T-helper 2 cell treated with Interferon-gamma antibody and Interleukin-4, amounts not matched to agents 5 μg/mL and 100 μg/mL, for 36 hours (primary cell): ENCODE data around the gene PPM1L.
A peak's percentile ranks its signal among the peaks of the same experiment; 100 is the strongest.
"Not testable (repeated sequence)": the region's sequence is repeated elsewhere in the genome, so short reads cannot be mapped to it uniquely, and the experiment has no call there.

Source experiments
- DNase-seq: peaks from one replicate; pipeline ENCODE4 v3.0.0; 2021; ENCODE audit warnings: low spot score
- H3K27ac Mint-ChIP-seq: one replicate; pipeline ENCODE4 v1.8.0; 2021; ENCODE audit warnings: mild to moderate bottlenecking, mixed read lengths
- H3K27me3 Mint-ChIP-seq: one replicate; pipeline ENCODE4 v1.8.0; 2021; ENCODE audit warnings: low read depth, mixed read lengths
- H3K36me3 Mint-ChIP-seq: one replicate; pipeline ENCODE4 v1.8.0; 2021; ENCODE audit warnings: low read depth, mixed read lengths
- H3K4me1 Mint-ChIP-seq: one replicate; pipeline ENCODE4 v1.8.0; 2021; ENCODE audit warnings: low read depth, mixed read lengths
- H3K4me3 Mint-ChIP-seq: one replicate; pipeline ENCODE4 v1.8.0; 2022; ENCODE audit warnings: mild to moderate bottlenecking, moderate library complexity, mixed read lengths
- H3K9me3 Mint-ChIP-seq: one replicate; pipeline ENCODE4 v1.8.0; 2021; ENCODE audit warnings: mixed read lengths

The PPM1L gene

DNA sequence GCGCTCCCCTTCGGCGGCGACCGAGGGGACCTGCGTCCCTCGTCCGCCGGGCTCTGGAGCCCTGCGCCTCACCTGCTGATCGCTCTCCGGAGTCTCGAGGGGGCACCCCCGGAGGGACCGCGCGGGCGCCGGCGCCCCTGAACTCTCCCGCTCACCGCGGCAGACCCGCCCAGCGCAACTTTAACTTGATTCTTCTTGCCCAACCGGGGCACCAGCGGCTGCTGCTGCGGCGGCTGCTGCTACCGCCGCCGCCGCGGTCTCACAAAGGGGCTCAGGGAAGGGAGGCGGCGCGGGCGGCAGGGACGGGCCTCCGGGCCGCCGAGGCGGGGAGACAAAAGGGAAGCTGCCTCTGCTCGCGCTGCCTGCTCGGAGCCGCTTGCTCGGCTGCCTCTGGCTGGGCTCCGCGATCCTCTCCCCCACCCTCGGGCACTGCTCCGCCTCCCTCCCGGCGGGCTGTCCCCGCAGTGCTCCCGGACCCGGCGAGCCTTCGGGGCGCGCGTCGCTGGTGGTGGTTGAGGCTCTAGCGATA, at the start of gene PPM1L:
Gene PPM1L, plus strand, starts transcription at position 456 of the 529 bp plus-strand sequence.
- no peak for DNase-seq

GRCh38 chr3:160707187-160707794, 48.7 kb upstream of the PPM1L start:
- no peak for DNase-seq
- Mint-ChIP-seq H3K4me3 (no peak overlapping the region), H3K4me1 (no peaks in the 10 kb centered on the region), H3K27ac (no peak overlapping the region), H3K36me3 (no peaks in the 10 kb centered on the region), H3K27me3 (peaks cover 28% of the 10 kb centered on the region), H3K9me3 (no peaks in the 10 kb centered on the region)

More for the DNA sequence above, at the start of gene PPM1L:
- Mint-ChIP-seq H3K9me3 (no peaks in the 10 kb centered on the region), H3K27ac (peak within 1 kb of the TSS; percentile 96), H3K4me3 (peak within 1 kb of the TSS; percentile 90), H3K4me1 (peaks cover 24% of the 10 kb centered on the region), H3K36me3 (no peaks in the 10 kb centered on the region), H3K27me3 (peaks cover 54% of the 10 kb centered on the region)

DNA sequence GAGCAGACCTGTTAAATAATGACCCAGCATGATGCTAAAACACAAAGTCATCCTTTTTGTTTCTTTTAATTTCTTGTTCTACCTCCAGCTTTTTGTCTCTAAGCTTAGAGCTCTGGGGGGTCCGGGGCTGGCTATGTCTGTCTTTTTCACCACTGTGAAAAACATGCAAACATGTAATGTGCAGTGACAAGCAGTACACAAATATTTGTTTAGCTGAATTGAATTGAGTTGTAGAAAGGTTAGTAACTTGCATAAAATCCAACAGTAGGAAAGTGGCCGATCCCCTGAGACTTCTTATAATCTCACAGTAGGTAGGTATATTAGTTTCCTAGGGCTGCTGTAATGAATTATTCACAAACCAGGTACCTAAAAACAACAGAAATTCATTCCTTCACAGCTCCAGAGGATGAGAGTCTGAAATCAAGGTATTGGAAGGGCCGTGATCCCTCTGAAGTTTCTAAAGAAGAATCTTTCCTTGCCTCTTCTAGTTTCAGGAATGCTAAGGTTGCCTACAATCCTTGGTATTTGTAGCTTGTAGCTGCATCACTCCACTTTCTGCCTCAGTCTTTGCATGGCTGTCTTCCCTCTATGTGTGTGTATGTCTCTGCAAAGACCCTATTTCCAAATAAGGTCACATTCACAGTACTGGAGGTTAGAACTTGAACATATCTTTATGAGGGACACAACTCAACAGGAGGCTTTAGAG, 46.4 kb upstream of the PPM1L start:
- Mint-ChIP-seq H3K9me3 (no peaks in the 10 kb centered on the region), H3K4me3 (no peak overlapping the region), H3K27me3 (peaks cover 23% of the 10 kb centered on the region), H3K4me1 (no peaks in the 10 kb centered on the region), H3K36me3 (no peaks in the 10 kb centered on the region), H3K27ac (no peak overlapping the region)
- DNase-seq = no peak

DNA sequence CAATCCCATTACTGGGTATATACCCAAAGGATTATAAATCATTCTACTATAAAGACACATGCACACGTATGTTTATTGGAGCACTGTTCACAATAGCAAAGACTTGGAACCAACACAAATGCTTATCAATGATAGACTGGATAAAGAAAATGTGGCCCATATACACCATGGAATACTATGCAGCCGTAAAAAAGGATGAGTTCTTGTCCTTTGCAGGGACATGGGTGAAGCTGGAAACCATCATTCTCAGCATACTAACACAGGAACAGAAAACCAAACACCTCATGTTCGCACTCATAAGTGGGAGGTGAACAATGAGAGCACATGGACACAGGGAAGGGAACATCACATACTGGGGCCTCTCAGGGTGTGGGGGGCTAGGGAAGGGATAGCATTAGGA, 42.9 kb upstream of the PPM1L start:
- not testable (repeated sequence) for H3K27ac Mint-ChIP-seq, H3K9me3 Mint-ChIP-seq, H3K4me3 Mint-ChIP-seq, DNase-seq, H3K4me1 Mint-ChIP-seq, H3K36me3 Mint-ChIP-seq
- H3K27me3 Mint-ChIP-seq = peaks cover 20% of the 10 kb centered on the region

- Mint-ChIP-seq H3K27ac (no peak overlapping the region), H3K9me3 (no peaks in the 10 kb centered on the region), H3K36me3 (no peaks in the 10 kb centered on the region), H3K27me3 (peaks cover 6% of the 10 kb centered on the region), H3K4me3 (no peak overlapping the region), H3K4me1 (no peaks in the 10 kb centered on the region)
- DNase-seq = no peak
Observed at GRCh38 chr3:160719710-160720109, 36.3 kb upstream of the PPM1L start.

DNA sequence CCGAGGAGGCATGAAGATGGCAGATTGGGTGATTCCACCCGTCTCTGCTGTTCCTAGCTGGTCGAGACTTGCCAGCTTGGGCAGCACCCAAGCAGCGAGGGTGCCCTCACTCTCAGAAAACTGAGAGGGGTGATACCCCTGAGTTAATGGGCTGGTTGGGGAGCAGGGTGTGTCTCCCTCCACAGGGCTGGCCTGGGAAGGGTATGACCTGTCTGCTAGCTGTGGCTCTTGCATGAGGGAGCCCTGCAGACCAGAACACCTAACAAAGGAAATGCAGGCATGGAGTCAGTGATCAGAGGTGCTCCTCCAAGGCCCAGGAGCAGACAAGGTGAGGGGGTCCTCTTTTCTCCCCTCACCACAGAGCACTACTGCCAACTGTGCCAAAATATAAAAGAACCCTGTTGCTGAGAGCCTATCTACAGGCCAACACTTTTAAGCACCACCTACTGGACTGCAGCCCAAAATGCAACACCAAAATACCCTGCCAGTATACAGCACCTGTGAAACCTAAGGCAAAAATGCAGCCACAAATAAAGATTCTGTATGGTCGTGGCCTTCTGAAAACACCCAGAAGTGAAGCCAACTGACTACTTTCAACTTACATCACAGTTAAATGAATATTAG, 35.8 kb upstream of the PPM1L start:
- Mint-ChIP-seq H3K27ac (no peak overlapping the region), H3K9me3 (no peaks in the 10 kb centered on the region), H3K36me3 (no peaks in the 10 kb centered on the region), H3K4me3 (no peak overlapping the region), H3K4me1 (no peaks in the 10 kb centered on the region), H3K27me3 (peaks cover 6% of the 10 kb centered on the region)
- no peak for DNase-seq

DNA sequence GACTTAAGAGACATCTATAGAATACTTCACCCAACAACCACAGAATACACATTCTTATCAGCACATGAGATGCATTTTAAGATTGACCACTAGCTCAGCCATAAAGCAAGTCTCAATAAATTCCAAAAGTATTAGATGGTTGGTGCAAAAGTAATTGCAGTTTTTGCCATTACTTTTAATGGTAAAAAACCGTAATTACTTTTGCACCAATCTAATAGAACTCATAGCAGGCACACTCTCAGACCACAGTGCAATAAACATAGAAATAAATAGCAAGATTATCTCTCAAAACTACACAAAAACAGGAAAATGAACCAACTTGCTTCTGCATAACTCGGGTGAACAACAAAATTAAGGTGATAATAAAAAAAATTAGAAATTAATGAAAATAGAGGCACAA, 33.7 kb upstream of the PPM1L start:
- no peak overlapping the region for H3K27ac Mint-ChIP-seq
- no peaks in the 10 kb centered on the region for H3K36me3 Mint-ChIP-seq
- no peaks in the 10 kb centered on the region for H3K4me1 Mint-ChIP-seq
- DNase-seq = no peak
- H3K27me3 Mint-ChIP-seq = no peaks in the 10 kb centered on the region
- no peaks in the 10 kb centered on the region for H3K9me3 Mint-ChIP-seq
- no peak overlapping the region for H3K4me3 Mint-ChIP-seq

DNA sequence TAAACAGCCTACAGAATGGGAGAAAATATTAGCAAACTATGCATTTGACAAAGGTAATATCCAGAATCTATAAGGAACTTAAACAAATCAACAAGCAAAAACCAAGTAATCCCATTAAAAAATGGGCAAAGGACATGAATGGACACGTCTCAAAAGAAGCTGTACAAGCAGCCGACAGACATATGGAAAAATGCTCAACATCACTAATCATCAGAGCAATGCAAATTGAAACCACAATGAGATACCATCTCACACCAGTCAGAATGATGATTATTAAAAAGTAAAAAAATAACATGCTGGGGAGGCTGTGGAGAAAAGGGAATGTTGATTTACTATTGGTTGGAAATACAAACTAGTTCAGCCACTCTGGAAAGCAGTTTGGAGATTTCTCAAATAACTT, 30.7 kb upstream of the PPM1L start:
- H3K4me3 Mint-ChIP-seq = no peak overlapping the region
- no peak overlapping the region for H3K27ac Mint-ChIP-seq
- no peaks in the 10 kb centered on the region for H3K36me3 Mint-ChIP-seq
- DNase-seq = no peak
- H3K4me1 Mint-ChIP-seq = no peaks in the 10 kb centered on the region
- no peaks in the 10 kb centered on the region for H3K27me3 Mint-ChIP-seq
- no peaks in the 10 kb centered on the region for H3K9me3 Mint-ChIP-seq

GRCh38 chr3:160735826-160736225, 20.2 kb upstream of the PPM1L start:
- H3K4me1 Mint-ChIP-seq = no peaks in the 10 kb centered on the region
- DNase-seq = no peak
- no peaks in the 10 kb centered on the region for H3K36me3 Mint-ChIP-seq
- H3K4me3 Mint-ChIP-seq = no peak overlapping the region
- no peaks in the 10 kb centered on the region for H3K9me3 Mint-ChIP-seq
- H3K27me3 Mint-ChIP-seq = peaks cover 10% of the 10 kb centered on the region
- no peak overlapping the region for H3K27ac Mint-ChIP-seq

DNA sequence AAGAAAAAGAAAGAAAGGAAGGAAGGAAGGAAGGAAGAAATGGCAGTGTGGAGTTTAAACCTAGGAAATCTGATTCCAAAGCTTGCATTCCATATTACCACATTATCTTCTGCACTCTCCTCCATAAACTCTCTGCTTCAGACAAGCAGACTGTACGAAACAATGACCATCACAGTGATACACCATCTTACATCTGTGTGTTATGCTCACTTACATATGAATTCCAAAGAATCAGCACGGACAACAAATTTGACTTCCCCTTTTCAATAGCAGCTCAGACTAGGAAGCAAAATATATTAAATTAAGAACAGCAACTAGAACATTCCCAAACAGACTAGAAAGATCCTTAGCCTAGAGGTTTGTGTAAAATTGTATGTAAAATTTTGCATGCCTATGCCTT, 18.0 kb upstream of the PPM1L start:
- Mint-ChIP-seq H3K4me1 (no peaks in the 10 kb centered on the region), H3K4me3 (no peak overlapping the region), H3K27me3 (peaks cover 12% of the 10 kb centered on the region), H3K27ac (no peak overlapping the region), H3K36me3 (no peaks in the 10 kb centered on the region), H3K9me3 (no peaks in the 10 kb centered on the region)
- no peak for DNase-seq

DNA sequence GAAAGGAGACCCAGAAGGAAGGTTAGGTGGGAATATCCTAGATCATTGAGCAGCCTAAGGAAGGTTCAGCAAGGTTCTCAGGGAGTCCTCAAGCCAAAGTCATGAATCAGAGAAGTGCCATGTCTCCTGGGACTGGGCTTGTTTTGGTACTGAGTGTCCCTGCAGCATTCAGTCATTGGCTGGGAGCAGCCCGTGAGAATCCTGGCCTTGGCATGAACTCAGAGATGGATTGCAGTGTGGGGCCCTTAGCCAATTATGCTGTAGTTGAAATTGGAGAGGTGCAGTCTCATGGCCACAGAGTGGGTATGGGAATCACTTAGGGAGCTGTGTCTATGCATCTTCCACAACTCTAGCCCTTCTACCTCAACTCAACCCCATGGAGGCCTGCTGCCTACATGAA, 17.0 kb upstream of the PPM1L start:
- Mint-ChIP-seq H3K9me3 (no peaks in the 10 kb centered on the region), H3K27me3 (peaks cover 18% of the 10 kb centered on the region), H3K4me3 (no peak overlapping the region), H3K36me3 (no peaks in the 10 kb centered on the region), H3K4me1 (no peaks in the 10 kb centered on the region), H3K27ac (no peak overlapping the region)
- no peak for DNase-seq

DNA sequence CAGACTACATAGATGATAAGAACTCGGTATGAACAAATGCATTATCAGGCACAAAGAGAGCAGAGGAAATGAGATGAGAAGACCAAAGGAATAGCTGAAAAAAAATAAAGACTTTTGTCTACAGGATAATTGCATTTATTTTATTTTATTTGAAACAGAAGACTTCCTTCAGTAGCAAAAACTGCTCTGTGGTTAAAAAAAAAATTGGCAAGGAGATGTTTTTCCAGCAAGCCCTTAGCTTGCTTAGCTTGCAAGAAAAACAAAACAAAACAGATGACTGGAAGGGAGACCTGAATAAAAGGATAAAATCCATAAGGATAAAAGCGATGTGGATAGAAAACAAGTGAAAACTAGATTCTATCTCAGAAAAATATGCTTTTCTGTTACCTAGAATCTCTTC, 9.1 kb upstream of the PPM1L start:
- Mint-ChIP-seq H3K9me3 (no peaks in the 10 kb centered on the region), H3K4me1 (no peaks in the 10 kb centered on the region), H3K4me3 (no peak overlapping the region), H3K27me3 (peaks cover 34% of the 10 kb centered on the region), H3K36me3 (no peaks in the 10 kb centered on the region), H3K27ac (no peak overlapping the region)
- no peak for DNase-seq

- Mint-ChIP-seq H3K36me3 (no peaks in the 10 kb centered on the region), H3K4me1 (no peaks in the 10 kb centered on the region), H3K9me3 (no peaks in the 10 kb centered on the region), H3K4me3 (no peak overlapping the region), H3K27ac (no peak overlapping the region), H3K27me3 (peaks cover 33% of the 10 kb centered on the region)
- no peak for DNase-seq
Observed at GRCh38 chr3:160747422-160747821, 8.6 kb upstream of the PPM1L start.

GRCh38 chr3:160748231-160748630, 7.8 kb upstream of the PPM1L start:
- DNase-seq = no peak
- Mint-ChIP-seq H3K9me3 (no peaks in the 10 kb centered on the region), H3K4me1 (no peaks in the 10 kb centered on the region), H3K4me3 (no peak overlapping the region), H3K27ac (no peak overlapping the region), H3K27me3 (peaks cover 39% of the 10 kb centered on the region), H3K36me3 (no peaks in the 10 kb centered on the region)
